CD4-positive, alpha-beta T cell treated with Interleukin-4 for 4 hours (primary cell): Measurements from ENCODE around the gene NME7.
"Not testable (repeated sequence)": the region's sequence is repeated elsewhere in the genome, so short reads cannot be mapped to it uniquely, and the experiment has no call there.

Experiments used
- DNase-seq: peaks from one replicate; pipeline ENCODE4 v3.0.0-alpha.2; 2020

Gene NME7

GRCh38 chr1:169149555-169150286 is 217.9 kb downstream of the NME7 start:
- DNase-seq, result no peak

DNA sequence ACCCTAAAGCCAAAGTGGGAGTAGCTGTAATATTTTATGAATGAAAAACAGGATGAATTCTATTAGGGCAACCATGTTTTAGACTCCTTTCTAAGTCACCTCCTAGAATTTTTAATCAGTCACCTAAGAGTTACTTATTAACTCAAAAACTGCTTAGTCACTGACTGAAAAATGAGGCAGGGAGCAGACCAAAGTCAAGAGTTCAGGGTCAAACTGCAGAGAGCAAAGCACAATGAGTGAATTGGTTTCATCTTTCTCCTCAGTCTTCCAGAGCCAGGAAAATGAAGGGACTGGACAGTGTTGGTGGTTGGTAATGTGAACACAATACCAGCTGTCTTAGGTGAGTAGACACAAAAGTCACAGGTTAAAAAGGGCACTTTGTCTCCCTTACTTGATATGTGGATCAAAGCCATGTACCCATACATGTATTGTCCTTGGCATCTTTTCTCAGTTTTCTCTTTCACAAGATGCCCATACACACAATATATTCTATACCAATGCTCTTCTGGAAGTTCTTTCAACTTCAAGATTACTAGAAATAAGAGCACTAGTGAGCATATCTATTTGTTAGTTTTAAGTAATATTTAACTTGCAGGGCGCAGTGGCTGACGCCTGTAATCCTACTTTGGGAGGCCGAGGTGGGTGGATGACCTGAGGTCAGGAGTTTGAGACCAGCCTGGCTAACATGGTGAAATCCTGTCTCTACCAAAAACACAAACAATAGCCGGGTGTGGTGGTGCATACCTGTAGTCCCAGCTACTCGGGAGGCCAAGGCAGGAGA is 218.9 kb downstream of the NME7 start:
- no peak for DNase-seq

DNA sequence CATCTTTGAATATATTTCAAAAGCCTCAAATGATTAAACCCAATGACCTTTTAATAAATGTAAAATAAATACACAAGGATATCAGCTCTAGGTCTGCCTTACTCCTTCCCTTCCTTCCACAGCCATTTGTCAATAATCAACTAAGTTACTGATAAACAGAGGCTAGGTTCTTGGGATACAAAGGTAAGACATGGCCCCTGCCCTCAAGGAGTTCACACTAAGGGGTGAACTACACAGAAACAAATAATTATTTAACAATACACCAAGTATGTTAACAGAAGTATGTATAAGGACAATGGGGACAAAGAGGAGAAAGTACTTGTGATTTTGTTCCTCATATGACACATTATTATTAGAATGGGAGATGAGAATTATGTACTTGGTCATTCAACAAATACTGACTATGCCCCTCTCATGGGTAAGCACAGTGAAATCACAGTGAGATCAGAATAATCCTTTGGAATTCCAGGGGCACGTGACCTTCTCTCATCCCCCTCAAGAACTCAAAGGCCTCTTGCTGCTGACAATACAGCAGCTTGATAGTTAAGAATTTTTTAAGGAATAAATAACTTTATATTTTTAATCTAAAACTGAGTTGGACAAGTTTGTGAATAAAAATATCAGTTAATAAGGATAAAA is 220.9 kb downstream of the NME7 start:
- no peak for DNase-seq

GRCh38 chr1:169144941-169145626 is 222.5 kb downstream of the NME7 start:
- DNase-seq, result no peak

- no peak for DNase-seq
These were observed 223.6 kb downstream of the NME7 start for GRCh38 chr1:169143984-169144383.

GRCh38 chr1:169143346-169143745 is 224.3 kb downstream of the NME7 start:
- DNase-seq, result no peak

GRCh38 chr1:169142129-169142528 is 225.5 kb downstream of the NME7 start:
- DNase-seq, result no peak

GRCh38 chr1:169141356-169141755 is 226.2 kb downstream of the NME7 start:
- DNase-seq, result no peak

DNA sequence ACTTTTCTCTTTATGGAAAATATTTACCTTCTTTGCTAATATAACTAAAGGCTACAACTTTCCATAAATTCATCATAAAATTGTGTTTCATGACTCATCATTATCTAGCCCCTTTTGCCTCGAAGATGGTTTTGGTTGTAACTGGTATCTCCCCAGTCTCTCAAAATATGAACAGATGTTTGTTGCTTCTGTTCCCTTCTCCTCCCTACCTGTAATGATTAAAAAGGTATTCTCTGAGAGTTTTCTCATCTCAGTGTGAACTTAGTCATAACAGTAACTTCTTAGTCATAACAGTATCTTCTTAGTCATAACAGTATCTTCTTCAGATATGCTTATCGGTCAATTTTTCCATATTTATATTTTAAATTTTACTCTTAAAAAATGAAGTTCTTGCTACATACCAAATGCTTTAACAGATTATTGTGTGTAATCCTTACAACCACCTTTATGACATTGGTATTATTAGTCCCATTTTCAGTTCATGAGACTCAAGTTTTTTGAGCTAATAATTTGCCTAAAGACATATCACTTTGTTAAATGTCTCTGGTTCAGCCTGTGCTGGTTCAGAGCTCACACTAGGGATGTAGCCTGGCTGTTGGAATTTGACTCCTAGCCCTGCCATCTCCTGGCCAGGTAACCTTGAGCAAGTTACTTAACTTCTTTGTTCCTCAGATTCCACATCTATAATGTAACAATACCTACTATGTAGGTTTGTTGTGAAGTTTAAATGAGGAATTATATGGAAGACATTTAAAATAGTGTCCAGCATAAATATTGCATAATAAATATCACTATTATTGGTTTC is 228.5 kb downstream of the NME7 start:
- no peak for DNase-seq

- DNase-seq, result no peak
These were observed 230.2 kb downstream of the NME7 start for GRCh38 chr1:169137357-169137756.

- no peak for DNase-seq
These were observed 233.6 kb downstream of the NME7 start for GRCh38 chr1:169133801-169134502.

GRCh38 chr1:169133228-169133576 is 234.4 kb downstream of the NME7 start:
- no peak for DNase-seq

DNA sequence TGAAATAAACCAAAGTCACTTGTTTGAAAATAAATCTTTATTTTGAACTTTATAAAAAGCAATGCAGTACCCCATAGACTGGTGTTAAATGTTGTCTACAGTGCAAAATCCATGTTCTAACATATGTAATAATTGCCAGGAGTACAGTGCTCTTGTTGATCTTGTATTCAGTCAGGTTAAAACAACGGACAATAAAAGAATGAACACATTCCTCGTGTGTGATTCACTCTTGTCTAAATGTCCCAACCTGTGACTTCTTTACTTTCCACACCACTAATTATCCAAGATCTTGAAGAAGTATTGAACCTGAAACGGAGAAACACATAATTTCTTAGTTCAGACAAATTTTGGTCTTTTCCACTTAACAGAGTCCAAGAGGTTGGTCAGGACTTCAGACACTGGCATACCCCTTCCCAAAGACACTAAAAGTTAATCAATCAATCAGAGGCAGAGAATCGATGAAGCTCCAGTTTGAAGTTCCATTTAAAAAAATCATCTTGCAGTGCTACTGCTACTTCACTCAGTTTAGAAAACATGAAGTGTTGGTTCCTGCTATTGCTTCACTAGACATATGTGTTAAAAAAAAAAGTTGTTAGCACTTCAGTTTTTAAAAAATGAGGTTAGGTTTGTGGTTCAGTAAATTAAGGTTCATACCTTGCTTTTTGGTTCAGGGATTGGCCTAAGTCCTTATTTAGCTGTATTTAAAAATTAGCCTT is 234.9 kb downstream of the NME7 start:
- no peak for DNase-seq

DNA sequence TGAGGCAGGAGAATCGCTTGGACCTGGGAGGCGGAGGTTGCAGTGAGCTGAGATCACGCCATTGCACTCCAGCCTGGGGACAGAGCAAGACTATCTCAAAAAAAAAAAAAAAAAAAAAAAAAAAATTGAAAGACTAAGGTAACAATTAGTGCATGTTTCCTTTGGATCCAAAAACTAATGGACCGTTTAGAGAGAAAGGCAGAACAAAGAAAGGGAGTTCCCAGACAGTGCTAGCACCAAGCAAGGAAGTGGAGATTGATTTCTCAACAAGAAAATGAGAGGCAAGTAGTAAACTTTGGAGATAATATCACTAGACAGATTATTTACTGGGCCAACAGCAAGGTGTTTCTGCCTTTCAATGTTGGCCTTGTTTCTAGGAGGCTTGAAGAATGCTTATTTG is 236.9 kb downstream of the NME7 start:
- DNase-seq, result no peak

GRCh38 chr1:169129109-169129784 is 238.3 kb downstream of the NME7 start:
- DNase-seq, result no peak

DNA sequence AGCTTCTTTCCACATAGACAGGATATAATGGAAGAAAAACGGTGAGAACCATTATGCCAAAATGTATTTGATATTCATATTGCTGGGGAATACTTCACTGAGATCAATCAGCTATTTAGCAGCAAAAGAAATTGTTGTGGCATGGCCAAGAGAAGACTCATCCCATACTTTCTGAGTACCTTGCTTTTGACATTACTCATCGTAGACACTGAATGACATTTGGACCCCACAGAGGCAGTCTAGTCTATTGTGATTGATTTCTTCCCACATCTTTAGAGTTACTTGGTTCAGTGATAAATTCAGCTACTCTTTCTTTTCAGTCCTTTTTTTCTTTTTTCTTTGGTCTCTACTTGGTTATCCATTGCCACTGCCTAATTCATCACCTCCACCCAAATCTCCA is 239.0 kb downstream of the NME7 start:
- DNase-seq, result no peak

DNA sequence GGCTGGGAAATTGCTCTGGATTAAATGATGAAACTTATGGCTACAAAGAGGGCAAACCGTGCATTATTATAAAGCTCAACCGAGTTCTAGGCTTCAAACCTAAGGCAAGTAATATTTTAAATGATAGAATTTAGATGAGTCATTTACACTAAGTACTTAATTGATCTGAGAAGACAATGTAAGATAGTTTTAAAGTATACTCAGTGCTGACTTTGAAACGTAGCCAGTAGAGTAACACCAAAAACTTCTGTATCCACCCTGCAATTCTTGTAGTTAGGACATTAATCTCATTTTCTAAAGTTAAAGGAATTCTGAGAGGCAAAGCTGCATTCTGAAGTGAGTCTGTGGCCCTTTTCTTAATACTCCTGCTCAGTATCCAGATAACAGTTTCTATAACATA is 240.3 kb downstream of the NME7 start:
- no peak for DNase-seq

GRCh38 chr1:169126335-169126734 is 241.3 kb downstream of the NME7 start:
- DNase-seq, result no peak

- not testable (repeated sequence) for DNase-seq
These were observed 242.0 kb downstream of the NME7 start for GRCh38 chr1:169125597-169125996.

- DNase-seq, result no peak
These were observed 243.1 kb downstream of the NME7 start for GRCh38 chr1:169124459-169124858.

DNA sequence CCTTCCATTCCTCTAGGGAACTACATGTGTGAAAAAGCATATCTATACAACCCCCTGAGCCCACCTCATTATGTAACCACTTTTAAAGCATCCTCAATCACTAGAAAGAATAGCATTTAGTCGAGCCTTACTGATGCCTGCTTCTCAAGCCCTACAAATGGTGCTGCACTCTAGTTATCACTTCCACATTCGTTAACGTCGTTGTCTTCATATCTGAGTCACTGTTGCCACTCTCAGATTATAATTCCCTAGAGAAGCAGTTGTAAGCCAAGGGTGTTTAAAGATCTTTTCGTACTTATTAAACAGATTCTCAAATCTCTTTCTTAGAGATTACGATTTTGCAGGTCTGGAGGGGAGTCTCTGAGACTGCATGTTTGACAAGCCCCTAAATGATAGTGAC is 244.6 kb downstream of the NME7 start:
- DNase-seq, result no peak
